Myocyte (in vitro differentiated cells): ENCODE data around the gene SPTBN1. TPM values are rescaled to one million over a fixed set of nuclear protein-coding genes. Genes with fewer than 3 reads are reported as not detected.

Experiments
- DNase-seq: peaks from one replicate; pipeline ENCODE4 v3.0.0-alpha.2; 2012; ENCODE audit warnings: low read depth
- total RNA-seq: library from RNA; depleted of rRNA; stranded (reverse); fragments of >200 nt; gene quantifications from 2 replicates; pipeline ENCODE4 v1.2.3, GENCODE V29; 2014

The SPTBN1 gene
- total RNA-seq, 1 donor from 2014 or later = 308 TPM

DNA sequence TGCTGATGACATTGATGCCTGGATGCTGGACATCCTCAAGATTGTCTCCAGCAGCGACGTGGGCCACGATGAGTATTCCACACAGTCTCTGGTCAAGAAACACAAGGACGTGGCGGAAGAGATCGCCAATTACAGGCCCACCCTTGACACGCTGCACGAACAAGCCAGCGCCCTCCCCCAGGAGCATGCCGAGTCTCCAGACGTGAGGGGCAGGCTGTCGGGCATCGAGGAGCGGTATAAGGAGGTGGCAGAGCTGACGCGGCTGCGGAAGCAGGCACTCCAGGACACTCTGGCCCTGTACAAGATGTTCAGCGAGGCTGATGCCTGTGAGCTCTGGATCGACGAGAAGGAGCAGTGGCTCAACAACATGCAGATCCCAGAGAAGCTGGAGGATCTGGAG is 173.3 kb downstream of the SPTBN1 start:
- DNase-seq = no peak

DNA sequence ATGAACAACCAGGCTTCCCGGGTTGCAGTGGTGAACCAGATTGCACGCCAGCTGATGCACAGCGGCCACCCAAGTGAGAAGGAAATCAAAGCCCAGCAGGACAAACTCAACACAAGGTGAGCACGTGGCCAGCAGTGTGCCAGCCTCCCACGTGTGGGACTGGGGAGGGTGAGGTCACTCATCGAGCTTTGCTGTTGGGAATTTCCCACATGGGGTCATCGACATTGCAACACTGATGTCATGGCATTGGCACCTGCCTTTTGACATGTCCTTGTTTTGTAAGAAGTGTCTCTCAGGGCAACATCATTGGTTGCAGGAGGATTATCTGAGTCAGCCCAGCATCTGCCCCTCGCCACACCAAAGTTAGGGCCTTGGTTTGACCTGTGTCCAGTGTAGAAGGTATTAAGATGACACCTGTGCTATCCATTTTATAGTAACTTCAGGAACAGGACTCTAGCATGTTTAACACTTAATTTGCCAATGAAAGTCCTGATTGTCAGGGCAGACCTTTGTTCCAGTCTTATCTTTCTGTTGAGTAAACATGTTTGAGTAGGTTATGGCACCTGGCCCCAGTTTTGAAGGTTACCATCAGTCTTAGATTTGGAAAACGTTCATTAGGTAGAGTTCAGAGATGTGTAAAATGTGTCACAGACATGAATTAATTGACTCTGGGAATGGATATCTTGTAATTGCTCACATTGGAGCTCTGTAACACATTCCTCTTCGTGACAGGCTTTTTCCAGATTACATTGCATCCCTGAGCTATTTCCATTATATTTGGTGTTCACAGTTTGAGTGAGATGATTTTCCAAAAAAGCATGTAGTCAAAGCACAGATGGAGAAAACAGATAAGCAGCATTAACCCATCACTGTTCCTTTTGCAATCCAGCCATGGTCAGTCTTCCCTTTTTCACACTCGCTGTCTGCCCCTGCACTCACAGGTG is 174.1 kb downstream of the SPTBN1 start:
- DNase-seq = peak; percentile 78

DNA sequence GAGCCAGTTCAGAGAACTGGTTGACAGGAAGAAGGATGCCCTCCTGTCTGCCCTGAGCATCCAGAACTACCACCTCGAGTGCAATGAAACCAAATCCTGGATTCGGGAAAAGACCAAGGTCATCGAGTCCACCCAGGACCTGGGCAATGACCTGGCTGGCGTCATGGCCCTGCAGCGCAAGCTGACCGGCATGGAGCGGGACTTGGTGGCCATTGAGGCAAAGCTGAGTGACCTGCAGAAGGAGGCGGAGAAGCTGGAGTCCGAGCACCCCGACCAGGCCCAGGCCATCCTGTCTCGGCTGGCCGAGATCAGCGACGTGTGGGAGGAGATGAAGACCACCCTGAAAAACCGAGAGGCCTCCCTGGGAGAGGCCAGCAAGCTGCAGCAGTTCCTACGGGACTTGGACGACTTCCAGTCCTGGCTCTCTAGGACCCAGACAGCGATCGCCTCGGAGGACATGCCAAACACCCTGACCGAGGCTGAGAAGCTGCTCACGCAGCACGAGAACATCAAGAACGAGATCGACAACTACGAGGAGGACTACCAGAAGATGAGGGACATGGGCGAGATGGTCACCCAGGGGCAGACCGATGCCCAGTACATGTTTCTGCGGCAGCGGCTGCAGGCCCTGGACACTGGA is 174.9 kb downstream of the SPTBN1 start:
- no peak for DNase-seq

DNA sequence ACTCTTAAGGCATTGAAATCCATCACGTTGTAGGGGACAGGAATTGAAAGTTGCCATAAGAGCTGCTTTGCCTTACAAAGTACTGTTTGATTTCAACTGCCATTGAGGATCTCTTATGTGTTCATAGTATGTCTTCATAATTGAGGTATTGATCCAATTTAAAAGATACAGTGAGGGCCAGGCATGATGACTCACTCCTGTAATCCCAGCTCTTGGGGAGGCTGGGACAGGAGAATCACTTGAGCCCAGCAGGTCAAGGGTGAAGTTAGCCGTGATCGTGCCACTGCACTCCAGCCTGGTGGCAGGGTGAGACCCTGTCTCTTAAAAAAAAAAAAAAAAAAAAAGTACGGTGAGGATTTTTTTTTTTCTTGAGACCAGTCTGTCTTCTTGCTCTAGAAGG is 175.6 kb downstream of the SPTBN1 start:
- DNase-seq = no peak

DNA sequence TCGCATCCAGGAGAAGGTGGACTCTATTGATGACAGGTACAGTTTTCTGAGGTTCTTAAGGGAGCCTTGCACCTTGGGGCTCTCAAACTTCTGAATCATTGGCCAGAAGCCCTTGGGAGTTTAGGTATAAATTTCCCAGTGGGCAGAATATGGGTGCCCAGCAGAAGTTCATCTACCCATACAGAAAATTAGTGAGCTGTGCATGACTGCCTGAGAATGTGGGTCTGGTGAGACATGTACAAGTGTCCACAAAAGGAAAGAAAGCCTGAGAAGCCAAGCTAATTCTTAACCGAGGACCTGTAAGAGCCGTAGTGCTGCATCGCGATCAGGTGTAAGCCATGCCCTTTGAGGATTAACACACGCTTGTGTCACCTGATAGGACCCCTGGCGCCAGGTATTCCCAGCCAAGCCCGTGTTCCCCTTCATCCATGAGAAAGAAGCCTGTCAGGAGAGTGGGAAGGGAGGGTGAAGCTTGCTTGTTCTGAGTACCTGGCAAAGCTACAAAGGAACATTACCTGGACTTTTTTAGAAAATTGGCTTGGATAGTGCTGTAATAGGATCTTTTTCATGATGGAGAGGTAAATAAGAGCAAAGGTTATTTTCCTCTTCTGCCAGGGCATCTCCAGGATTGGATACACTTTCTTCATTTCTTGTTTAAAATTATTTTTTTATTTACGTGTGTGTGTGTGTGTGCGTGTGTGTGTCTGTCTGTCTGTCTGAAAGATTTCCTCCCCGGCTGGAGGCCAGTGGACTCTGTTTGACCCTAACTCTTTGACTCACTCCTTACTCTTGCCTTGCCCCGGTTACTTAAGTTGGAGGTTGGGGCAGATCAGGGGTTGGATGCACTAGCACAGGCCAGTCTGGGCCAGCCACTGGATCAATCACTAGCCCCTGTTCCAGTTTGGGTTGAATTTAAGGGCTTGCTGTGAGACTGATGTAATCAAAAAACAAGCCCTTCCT is 176.9 kb downstream of the SPTBN1 start:
- DNase-seq = peak; percentile 31

DNA sequence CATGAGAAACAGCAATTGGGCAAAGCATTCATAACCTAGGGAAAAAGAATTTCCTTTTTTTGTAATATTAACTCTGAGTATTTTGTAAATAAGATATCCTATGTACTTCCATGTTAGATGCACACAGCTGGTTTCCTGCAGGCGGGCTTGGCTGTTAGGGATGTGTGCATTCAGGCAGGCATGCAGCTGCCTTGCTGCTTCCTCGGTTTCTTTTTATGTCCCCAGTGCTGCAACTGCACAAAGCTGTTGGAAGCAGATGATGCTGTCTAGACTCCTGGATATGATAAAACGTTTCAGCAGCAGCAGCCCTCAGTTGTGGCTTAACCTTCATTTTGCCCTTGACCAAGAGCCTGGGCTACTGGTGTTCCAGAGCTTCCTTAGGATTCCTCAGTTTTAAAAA is 177.9 kb downstream of the SPTBN1 start:
- peak; percentile 13 for DNase-seq

DNA sequence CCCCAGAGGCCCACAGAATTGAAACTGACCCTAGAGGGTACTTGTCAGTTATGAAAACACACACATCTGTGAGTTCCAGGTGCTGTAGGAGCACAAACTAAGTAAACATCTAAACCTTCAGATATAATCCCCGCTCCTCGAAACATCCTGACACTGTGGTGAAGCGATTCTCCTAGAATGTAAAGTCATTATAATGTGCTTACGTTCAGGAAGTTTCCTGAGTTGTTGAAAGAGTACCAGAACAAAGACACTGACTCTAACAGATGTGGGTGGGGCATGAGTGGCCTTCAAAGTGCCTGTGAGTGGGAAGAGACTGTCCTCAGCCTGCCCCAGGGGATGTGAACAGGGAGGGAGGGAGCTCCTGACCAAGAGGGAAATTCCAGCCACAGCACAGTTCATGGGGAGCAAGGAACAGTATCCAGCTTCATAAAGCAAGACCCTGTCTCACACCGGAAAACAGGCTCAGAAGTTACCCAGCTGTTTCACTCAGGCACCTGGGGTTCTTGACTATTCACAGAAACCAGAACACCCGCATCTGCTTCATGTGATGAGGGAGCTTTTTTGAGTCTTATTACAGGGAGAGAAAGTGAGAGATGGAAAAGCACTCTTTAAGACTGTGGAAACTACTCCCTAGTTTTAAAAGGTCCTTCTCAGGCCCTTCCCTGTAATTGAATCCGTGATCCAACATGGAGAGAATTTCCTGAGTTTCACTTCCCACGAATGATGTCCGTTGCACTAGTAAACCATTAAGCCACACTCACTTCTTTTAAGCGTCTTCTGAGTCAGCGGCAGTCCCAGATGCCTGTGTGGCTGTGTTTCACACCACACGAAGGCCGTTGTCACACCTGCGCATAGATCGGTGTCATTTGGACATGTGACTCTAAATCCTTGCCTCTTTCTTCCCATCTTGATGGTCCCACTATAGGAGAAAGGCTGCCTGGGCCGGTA is 178.7 kb downstream of the SPTBN1 start:
- DNase-seq = peak; percentile 62

DNA sequence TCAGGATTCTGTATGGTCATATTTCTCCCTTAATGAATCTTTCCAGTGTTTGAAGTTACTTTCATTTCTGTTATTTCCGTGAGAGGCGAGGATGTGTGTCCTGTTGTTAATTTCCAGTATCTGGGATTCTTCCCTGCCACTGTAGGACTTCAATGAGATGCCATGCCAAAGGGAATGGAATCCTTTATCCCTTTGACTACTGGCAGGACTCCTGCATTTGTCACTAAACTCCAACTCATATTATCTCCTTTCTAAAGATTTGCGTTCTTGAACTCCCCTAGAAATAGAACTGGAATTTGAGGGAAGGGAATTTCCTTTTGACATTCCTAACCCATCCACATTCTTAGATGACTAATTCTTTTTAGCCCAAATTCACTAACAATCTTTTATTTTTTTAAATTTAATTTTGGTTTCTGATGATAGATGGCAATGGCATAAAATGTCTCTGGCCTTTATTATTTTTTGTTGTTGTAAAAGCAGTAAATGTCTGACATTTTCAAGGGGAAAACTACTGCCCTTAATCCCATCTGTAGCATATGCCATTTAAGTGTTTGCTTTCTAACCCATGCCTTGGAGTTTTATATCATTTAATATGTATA is 179.5 kb downstream of the SPTBN1 start:
- DNase-seq = peak; percentile 43

DNA sequence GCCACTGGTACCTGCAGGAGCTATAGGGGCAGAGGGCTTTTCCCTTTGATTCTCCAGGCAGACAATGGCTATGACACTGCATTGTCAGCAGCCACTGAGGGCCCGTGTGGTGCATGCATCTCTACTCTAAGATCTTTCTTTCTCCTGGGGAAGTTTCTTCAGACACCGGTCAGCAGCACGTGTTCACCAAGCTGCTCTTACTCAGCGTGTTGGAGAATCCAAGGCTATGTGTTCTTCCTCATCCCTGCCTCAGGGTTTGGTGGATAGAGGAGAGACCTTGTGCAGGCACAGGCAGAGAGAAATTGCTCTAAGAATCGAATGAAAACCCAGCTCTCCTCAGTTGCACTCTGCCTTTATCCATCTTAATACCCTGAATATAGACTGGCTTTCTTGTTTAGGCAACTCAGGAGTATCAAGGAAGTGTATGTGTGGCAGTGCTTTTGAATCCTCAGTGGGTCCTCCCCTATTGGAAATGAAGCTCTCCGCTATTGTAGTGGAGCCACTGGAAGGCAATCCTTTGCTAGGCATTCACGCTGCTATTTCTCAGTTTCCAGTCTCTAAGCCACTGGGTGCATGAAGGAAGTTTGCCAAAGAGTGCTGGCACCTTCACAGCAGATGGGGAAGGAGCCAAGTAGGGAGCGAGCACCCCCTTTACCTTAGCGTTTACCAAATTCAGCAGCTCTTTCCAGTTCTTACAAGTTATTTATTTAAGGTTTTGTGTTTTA is 180.4 kb downstream of the SPTBN1 start:
- no peak for DNase-seq

DNA sequence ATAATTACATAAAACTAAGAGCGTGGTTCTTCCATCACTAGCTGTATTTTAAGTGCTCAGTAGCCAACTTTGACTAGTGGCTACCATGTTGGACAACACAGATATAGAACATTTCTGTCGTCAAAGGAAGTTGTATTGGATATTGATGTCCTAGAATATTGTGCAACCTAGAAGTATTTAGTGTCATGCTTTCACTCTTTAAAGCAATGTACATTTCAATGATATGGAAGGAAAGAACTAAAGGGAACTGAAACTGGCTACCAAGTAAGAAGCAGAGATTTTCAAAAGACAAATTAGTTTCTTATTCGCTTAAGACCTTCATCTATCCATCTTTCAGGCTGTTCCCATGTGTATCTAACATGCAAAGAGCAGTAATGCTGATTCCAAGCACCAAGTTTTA is 182.0 kb downstream of the SPTBN1 start:
- DNase-seq = no peak

DNA sequence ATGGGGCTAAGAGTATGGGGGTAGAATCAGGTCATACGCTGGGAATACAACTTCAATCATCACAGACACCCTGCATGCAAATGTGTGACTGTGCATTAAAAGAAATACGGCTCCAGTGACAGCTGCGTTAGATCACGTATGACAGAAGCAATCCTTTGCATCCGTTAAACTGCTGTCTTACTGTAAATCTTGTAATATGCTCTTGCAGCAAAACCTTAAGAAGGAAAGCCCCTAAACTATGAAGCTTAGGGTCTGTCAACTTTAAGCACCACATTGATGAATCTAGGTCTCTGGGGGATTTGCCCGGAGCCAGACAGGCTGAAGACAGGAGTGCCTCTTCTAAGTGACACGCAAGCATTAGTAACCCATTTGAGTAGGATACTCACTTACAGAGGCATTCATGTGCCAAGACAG is 182.7 kb downstream of the SPTBN1 start:
- DNase-seq = no peak

DNA sequence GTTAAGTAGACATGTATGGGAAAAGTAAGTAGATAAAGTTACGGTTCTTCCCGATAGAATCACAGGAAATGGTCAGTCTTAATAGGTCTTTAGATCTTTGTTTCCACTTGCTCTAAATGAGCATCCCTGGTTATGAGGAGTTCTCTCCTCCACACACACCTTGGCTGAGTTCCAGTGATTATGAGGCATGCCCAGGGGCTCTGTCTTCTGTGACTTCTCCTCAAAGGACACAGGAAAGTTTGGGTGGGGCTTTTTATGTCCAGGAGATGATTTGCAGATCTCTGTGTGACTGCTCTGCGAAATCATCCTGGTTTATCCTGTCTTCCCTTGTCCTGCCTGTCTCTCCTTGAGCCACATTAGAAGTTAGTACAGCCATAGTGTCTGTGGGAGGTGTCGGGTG is 183.5 kb downstream of the SPTBN1 start:
- DNase-seq = no peak

DNA sequence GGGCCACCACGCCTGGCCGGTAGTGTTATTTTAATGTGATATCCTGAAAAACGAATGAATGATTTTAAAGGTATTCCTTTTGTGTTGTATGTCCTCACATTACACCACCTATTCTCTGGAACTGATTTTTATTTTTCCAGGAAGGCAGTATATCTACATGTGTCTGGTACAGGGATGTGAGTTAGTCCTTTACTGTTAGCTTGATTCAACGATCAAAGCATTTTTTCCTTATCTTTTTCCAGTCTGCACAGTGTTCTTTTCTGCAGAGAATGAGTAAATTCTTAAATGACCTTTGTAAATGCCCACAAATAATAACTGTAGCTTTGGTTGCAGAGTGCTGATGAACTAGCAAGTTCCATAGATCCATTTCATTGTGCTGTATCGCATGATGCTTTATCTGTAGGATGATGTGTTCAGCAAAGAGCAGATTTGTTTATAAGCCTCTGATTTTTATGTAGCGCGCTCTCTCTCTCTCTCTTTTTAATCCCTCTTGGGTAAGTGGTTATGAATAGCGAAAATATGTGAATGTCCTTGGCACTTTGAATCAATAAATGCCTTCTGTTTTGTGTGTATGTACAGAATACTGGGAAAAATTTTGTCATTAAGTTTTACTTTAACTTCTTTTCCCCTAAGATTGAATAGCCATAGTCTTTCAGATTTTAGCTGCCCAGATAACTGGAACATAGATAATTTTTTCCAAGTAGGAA is 184.9 kb downstream of the SPTBN1 start:
- no peak for DNase-seq

DNA sequence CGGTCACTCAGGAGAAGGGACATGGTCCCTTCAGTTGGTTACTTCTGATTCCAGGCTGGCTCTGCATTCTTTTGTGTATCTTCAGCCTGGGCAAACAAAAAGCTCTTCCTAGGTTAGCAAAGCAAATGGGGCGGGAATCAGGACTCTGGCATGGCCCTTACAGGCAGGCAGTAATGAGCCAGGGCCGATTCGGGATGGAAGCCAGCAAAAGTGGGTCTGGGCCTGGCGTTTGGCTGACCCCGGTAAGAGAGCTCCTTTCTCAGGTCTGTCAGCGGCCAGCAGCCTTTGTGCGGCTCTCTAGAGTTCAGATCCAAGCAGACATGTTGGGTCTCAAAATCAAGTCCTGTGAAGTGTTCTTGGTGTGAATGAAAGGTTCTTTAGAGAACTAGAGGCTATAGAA is 185.9 kb downstream of the SPTBN1 start:
- DNase-seq = no peak

DNA sequence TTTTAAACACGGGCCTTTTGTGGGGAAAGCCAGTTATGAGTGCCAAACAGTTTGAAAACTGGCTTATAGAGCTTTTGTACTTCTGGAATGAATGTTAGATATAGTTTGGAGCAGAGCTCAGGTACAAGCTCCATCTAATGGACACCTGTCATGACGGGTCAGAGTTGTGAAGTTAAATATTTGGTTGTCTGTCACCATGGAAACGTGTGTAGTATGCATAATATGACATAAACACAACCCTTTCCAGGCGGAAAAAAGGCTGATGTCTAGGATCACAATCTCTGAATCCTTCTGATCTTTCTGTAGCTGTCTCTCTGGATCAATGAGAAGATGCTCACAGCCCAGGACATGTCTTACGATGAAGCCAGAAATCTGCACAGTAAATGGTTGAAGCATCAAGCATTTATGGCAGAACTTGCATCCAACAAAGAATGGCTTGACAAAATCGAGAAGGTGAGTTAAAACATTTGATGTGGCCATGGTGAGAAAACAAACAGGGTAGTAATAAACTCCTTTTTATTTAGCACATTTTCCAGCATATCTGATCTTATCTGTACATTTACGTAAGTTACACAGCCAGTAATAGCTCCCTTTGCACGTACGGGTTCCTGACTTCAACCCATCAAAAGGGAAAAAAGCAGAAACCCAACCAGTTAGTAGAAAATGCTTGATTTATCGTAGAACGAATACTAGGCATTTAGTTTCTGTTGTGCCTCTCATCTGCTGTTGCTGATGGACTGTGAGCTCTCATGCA is 186.7 kb downstream of the SPTBN1 start:
- no peak for DNase-seq

DNA sequence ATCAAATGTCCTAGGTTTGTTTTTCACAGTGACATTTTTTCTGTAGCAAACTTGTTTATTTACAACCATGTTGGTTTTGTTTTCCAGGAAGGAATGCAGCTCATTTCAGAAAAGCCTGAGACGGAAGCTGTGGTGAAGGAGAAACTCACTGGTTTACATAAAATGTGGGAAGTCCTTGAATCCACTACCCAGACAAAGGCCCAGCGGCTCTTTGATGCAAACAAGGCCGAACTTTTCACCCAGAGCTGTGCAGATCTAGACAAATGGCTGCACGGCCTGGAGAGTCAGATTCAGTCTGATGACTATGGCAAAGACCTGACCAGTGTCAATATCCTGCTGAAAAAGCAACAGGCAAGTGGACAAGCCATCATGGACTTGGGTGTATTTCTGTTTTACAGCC is 188.1 kb downstream of the SPTBN1 start:
- DNase-seq = no peak

DNA sequence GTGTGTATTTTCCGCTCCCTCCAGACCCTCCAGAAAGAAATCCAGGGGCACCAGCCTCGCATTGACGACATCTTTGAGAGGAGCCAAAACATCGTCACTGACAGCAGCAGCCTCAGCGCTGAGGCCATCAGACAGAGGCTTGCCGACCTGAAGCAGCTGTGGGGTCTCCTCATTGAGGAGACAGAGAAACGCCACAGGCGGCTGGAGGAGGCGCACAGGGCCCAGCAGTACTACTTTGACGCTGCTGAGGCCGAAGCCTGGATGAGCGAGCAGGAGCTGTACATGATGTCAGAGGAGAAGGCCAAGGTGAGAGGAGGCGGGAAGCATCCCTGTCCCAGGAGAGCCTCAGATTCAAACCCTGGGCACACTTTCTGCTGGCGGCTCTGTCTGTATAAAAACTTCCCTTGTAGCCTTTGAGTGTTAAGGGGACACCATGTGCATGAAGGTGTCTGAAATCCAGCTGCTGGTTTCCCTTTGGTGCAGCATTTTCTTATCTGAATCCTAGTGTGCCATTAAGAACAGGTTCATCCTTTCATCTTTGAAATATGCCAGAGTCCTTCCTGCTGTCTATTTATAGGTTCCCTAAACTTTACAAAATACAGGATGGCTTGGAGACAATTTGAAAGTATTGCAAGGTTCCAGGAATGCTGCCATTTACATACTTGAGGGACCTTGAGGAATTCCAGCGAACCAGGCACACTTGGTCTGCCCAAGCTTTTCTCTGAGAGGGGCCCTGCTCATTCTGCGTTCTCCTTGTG is 190.2 kb downstream of the SPTBN1 start:
- no peak for DNase-seq
